Stomach smooth muscle (tissue), 2 donors: ENCODE data around the gene FILIP1.
A peak's percentile ranks its signal among the peaks of the same experiment; 100 is the strongest.

ENCODE experiments used
- H3K27ac ChIP-seq: one replicate; pipeline ENCODE4 v1.7.0; 2013; ENCODE audit warnings: mild to moderate bottlenecking, low read length, inconsistent platforms
- H3K27me3 ChIP-seq, 2 donors: one replicate each; pipeline ENCODE4 v1.7.0; 2013; ENCODE audit warnings: low read length in 2 of 2; ENCODE audit not compliant: insufficient read depth in 2 of 2, control insufficient read depth in 1 of 2
- H3K36me3 ChIP-seq, 2 donors: one replicate each; pipeline ENCODE4 v1.7.0; 2013; ENCODE audit warnings: low read length in 2 of 2; ENCODE audit not compliant: control insufficient read depth in 2 of 2, insufficient read depth in 2 of 2
- H3K4me1 ChIP-seq: one replicate; pipeline ENCODE4 v1.7.0; 2013; ENCODE audit warnings: low read length; ENCODE audit not compliant: control insufficient read depth, insufficient read depth
- H3K4me3 ChIP-seq, 2 donors: one replicate each; pipeline ENCODE4 v1.7.0; 2013; ENCODE audit warnings: low read length in 2 of 2
- H3K9ac ChIP-seq, 2 donors: one replicate each; pipeline ENCODE4 v1.7.0; 2013; ENCODE audit warnings: low read length in 2 of 2, mild to moderate bottlenecking in 1 of 2
- H3K9me3 ChIP-seq, 2 donors: one replicate each; pipeline ENCODE4 v1.7.0; 2013; ENCODE audit warnings: low read length in 2 of 2; ENCODE audit not compliant: control insufficient read depth in 2 of 2
- donor health status: healthy.
- donor health status: Pancreatic carcinoma.

The FILIP1 gene

GRCh38 chr6:75268988-75269354 is 224.6 kb downstream of the FILIP1 start:
- H3K4me1 ChIP-seq, result no peaks in the 10 kb centered on the region
- H3K9ac ChIP-seq, result no peak overlapping the region
- no peak overlapping the region for H3K27ac ChIP-seq
- H3K27me3 ChIP-seq, result no peaks in the 10 kb centered on the region
- no peaks in the 10 kb centered on the region for H3K9me3 ChIP-seq
- no peak overlapping the region for H3K4me3 ChIP-seq
- H3K36me3 ChIP-seq, result peaks cover 1% of the 10 kb centered on the region in 2 donors

DNA sequence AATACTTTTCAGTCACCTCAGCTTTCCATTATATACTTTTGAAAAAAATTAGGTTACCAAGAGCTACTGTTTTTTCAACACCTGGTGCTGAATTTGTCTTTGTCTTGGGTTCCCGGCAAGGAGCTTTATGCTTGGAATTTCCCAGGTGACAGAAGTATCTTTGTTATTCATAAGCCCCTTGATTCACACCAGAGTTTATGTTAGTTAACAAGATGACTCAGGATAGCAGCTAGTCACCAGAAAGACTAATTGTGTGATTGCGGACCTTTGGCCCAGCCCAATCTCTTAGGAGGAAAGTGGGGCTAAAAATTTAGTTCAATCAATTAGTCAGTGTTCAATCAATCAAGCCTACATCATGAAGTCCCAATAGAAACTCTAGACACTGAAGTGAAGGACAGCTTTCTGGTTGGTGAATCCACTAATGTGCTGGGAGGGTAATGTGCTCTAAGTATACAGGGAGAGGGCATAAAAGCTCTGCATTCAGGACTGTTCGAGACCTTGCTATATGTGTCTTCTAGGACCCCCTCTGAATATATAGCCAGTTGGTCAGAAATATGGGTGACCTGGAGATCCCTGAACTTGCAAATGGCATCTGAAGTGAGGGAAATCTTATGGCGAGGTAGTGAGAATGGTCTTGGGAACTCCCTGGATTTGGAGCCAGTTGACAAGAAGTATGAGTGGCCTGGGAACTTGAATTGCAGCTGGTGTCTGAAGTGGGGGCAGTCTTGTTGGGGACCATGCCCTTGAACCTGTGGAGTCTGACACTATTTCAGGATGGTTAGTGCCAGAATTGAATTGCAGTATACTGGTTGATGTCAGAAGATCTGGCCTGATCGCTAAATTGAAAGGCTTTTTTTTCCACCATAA is 225.2 kb downstream of the FILIP1 start:
- Histone ChIP-seq H3K4me1 (no peaks in the 10 kb centered on the region), H3K27me3 (no peaks in the 10 kb centered on the region), H3K36me3 (peaks cover 4 to 5% of the 10 kb centered on the region in 2 donors), H3K27ac (no peak overlapping the region), H3K9ac (no peak overlapping the region), H3K9me3 (no peaks in the 10 kb centered on the region), H3K4me3 (no peak overlapping the region)

- peaks cover 9 to 11% of the 10 kb centered on the region in 2 donors for H3K36me3 ChIP-seq
- H3K4me1 ChIP-seq, result no peaks in the 10 kb centered on the region
- H3K9ac ChIP-seq, result no peak overlapping the region
- H3K27ac ChIP-seq, result no peak overlapping the region
- no peaks in the 10 kb centered on the region for H3K27me3 ChIP-seq
- H3K4me3 ChIP-seq, result no peak overlapping the region
- H3K9me3 ChIP-seq, result no peaks in the 10 kb centered on the region
Measured at GRCh38 chr6:75267461-75267860, 226.1 kb downstream of the FILIP1 start.

GRCh38 chr6:75266716-75267291 is 226.8 kb downstream of the FILIP1 start:
- Histone ChIP-seq H3K36me3 (peaks cover 9 to 17% of the 10 kb centered on the region in 2 donors), H3K27me3 (no peaks in the 10 kb centered on the region), H3K4me1 (no peaks in the 10 kb centered on the region), H3K27ac (no peak overlapping the region), H3K9me3 (no peaks in the 10 kb centered on the region), H3K4me3 (no peak overlapping the region), H3K9ac (peak overlapping the region in 1 of 2 donors; percentile 25)

DNA sequence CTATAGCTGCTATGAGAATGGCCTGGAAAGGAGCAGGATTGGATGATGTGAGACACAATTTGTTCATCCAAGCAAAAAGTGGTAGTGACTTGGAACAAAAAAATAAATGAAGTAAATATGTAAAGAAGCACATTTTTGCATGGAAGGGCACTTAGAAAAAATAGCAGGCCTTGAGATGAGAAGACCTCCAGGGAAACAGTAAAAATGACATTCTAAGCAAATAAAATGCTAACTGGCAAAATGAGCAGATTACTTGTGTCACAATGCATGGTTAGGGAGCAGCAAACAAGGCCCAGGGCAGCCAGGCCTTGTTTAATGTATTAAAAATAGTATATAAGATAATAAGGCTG is 230.2 kb downstream of the FILIP1 start:
- Histone ChIP-seq H3K9ac (no peak overlapping the region), H3K4me1 (no peaks in the 10 kb centered on the region), H3K27ac (no peak overlapping the region), H3K4me3 (no peak overlapping the region), H3K9me3 (no peaks in the 10 kb centered on the region), H3K27me3 (no peaks in the 10 kb centered on the region), H3K36me3 (peaks cover 12 to 23% of the 10 kb centered on the region in 2 donors)

DNA sequence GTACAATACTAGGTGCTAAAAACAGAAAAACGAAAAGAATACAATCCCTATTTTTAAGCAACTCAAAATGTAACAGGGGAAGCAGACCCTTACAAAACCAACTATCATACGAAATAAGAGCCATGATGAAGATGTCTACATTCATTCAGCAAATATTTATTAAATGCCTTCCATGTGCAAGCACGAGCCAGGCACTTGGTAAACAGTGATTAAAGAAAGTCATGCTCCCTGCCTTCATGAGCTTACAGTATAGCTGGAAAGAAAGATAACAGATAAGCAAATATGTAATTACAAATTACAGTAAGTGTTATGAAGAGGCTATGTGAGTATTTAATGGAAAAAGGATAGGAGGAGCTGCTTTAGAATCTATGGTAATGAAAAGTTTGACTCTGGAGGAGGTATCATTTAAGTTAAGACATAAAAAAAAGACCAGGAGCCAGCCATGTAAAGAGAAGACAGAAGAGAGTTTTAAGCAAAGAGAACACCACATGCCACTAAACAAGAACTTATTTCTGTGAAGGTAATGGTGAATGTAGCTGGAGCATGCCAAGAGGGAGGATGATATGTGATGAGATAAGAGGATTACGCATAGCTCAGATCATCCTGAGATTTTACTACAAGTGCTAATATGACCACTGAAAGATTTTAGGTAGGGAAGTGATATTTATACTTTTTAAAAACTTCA is 230.7 kb downstream of the FILIP1 start:
- Histone ChIP-seq H3K4me1 (no peaks in the 10 kb centered on the region), H3K36me3 (peaks cover 12 to 24% of the 10 kb centered on the region in 2 donors), H3K27me3 (no peaks in the 10 kb centered on the region), H3K27ac (no peak overlapping the region), H3K9me3 (no peaks in the 10 kb centered on the region), H3K4me3 (no peak overlapping the region), H3K9ac (no peak overlapping the region)

GRCh38 chr6:75261299-75261698 is 232.3 kb downstream of the FILIP1 start:
- H3K27me3 ChIP-seq, result no peaks in the 10 kb centered on the region
- no peak overlapping the region for H3K9ac ChIP-seq
- no peaks in the 10 kb centered on the region for H3K4me1 ChIP-seq
- no peaks in the 10 kb centered on the region for H3K9me3 ChIP-seq
- H3K27ac ChIP-seq, result no peak overlapping the region
- H3K4me3 ChIP-seq, result no peak overlapping the region
- H3K36me3 ChIP-seq, result peaks cover 12 to 28% of the 10 kb centered on the region in 2 donors

GRCh38 chr6:75257343-75258087 is 236.1 kb downstream of the FILIP1 start:
- Histone ChIP-seq H3K4me1 (no peaks in the 10 kb centered on the region), H3K36me3 (peaks cover 3 to 21% of the 10 kb centered on the region in 2 donors), H3K9ac (no peak overlapping the region), H3K9me3 (no peaks in the 10 kb centered on the region), H3K27me3 (no peaks in the 10 kb centered on the region), H3K4me3 (no peak overlapping the region), H3K27ac (no peak overlapping the region)

- Histone ChIP-seq H3K9me3 (no peaks in the 10 kb centered on the region), H3K9ac (no peak overlapping the region), H3K36me3 (peaks cover 0 to 7% of the 10 kb centered on the region in 2 donors), H3K27me3 (no peaks in the 10 kb centered on the region), H3K4me1 (no peaks in the 10 kb centered on the region), H3K27ac (no peak overlapping the region), H3K4me3 (no peak overlapping the region)
Measured at GRCh38 chr6:75250552-75250951, 243.0 kb downstream of the FILIP1 start.

DNA sequence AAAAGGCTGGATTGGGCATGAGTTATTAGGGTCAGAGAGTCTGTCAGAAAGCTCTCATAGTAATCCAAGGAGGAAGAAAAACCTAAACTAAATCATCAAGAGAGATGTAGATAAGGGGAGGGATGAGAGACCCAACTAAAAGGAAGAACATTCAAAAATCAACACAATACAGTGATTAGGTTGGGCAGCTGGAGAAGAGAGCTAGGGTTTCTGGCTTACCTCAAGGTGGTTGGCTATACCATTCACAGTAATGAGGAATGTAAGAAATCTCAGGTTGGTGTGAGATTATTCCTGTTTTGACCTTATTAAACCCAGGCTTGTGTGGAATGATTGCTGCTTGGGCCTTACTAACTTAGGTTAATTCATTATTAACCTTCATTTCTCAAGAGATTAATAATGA is 243.8 kb downstream of the FILIP1 start:
- Histone ChIP-seq H3K27ac (no peak overlapping the region), H3K4me1 (no peaks in the 10 kb centered on the region), H3K36me3 (peaks cover 0 to 7% of the 10 kb centered on the region in 2 donors), H3K9ac (no peak overlapping the region), H3K27me3 (no peaks in the 10 kb centered on the region), H3K9me3 (no peaks in the 10 kb centered on the region), H3K4me3 (no peak overlapping the region)
